ENCODE results near the gene COPB2.
"Not testable (repeated sequence)": the region's sequence is repeated elsewhere in the genome, so short reads cannot be mapped to it uniquely, and the experiment has no call there.

Gene COPB2

DNA sequence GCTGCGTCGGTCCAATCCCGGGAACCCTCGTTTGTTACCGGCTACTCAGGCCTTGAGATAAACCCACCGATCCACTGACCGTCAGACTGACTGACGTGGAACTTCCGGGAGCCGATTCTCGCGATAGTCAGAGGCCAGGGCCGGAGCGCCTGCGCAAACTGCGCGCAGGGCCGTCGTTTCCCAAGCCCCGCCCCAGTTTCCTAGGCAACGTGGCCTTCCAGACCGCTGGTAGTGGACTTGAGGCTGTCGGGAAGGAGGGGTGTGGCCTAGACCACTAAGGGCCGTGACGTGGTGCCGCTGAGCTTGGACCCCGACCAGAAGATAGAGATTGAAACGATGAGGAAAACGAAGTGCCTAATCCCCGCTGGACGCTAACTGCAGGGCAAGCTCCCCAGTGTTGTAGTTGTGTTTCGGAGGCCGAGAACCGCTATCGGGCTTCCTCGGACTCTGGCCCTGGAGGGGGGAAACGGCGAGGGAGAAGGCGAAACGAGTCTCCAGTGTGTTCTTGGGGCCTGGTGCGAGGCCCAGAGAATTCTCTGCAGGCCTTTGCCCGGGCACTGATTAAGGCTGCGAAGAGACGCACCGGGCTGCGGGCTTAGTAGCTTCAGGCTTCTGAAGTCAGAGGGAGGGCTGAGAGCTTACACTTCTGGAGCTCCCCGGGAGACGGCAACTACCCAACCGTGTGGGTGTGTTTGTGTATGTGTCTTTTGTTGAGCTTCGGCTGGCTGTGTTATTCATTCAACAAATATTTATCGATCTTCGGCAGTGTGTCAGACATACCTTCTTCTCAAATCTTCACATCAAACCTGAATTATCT lies at the start of gene COPB2:
Gene COPB2, minus strand, starts transcription at position 96 of the 817 bp plus-strand sequence. CDS start 97 bp downstream, outside the sequence.
- DNase-seq, result peak; percentile 98

DNA sequence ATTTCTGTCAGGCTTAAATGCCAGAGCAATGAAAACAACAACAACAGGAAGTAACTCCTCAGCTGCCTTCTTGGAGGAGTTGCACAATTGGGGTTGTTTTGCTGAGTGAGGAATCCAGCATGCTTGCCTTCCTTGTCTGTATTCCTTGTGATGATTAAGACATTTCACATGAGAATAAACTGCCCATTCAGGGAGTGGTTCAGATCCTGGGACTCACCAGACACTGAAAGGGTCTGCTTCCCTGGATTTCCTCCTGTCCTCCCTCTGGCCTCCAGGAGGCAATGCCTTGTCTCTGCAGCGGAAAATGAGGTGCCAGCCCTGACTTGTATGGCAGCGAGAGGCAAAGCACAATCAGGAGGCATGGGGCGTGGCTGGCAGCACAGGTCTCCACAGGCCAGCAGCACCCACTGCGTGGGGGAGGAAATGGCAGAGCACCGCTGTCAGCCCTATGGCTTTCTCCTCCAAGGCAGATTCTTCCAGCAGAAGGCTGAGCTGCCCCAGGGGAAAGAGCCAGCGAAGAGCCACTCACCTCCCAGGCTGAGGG lies 45.4 kb upstream of the COPB2 start:
- no peak for DNase-seq

- no peak for DNase-seq
Measured at GRCh38 chr3:139434228-139434627, 44.8 kb upstream of the COPB2 start.

DNA sequence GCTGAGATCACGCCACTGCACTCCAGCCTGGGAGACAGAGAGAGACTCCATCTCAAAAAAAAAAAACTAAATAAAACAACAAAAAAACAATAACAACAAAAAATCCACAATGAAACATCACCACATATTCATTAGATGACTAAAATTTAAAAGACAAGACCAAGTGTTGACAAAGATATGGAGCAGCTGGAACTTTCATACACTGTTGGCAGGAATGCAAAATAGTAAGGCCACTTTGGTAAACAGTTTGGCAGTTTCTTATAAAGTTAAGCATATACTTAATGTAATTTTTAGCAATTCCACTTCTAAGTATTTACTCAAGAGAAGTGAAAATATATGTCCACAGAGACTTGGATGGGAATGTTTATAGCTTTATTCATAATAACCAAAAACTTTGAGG lies 43.6 kb upstream of the COPB2 start:
- DNase-seq, result no peak

- peak; percentile 62 for DNase-seq
Measured at GRCh38 chr3:139430493-139430892, 41.0 kb upstream of the COPB2 start.

GRCh38 chr3:139427283-139428060 lies 38.0 kb upstream of the COPB2 start:
- peak; percentile 65 for DNase-seq

DNA sequence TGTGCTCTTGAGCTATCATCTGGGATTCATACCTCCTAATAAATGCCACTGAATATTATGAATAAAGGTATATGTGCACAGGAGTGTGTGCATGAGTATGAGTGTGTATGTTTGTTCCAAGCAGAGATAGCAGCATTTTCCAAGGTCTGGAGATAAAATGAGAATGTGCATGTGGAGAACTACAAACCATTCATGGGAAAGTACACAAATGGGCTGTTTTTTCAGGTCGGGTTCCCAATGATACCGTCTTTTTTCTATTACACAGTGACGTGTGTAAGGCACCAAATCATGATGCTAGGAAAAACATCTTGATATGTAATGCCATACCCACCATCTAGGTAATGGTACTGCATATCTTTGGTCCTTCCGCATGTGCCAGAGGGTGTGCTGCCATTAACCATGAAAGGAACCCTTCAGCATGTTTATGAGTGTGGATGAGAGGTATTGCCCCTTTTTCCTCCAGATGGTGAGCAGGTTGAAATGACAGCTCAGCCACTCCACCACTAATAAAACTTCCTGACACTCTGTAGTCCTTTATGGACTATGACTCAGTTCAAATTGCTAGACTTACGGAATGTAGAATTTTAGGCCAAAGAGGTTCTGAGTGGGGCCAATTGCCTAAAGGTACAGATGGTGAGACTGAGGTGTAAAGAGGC lies 36.4 kb upstream of the COPB2 start:
- no peak for DNase-seq

- no peak for DNase-seq
Measured at GRCh38 chr3:139423232-139423631, 33.8 kb upstream of the COPB2 start.

DNA sequence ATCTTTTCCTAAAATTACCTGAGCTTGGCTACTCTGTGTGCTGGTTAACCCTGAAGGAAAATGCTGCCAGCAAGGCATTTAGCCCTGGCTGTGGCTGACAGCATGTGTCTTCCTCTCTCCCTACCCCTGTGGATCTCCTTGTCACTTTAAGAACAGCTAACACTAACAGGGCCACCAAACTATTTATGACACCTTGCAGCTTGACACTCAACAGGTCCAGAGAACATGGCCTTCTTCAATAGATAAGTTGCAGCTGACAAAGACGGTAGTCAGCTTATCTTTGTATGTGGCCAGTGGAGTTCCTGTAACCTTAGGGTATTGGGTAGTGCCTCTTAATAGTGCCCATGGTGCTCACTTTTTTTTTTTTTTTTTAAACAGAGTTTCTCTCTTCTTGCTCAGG lies 32.0 kb upstream of the COPB2 start:
- DNase-seq, result no peak

GRCh38 chr3:139421040-139421439 lies 31.6 kb upstream of the COPB2 start:
- no peak for DNase-seq

GRCh38 chr3:139418144-139418543 lies 28.7 kb upstream of the COPB2 start:
- DNase-seq, result no peak

DNA sequence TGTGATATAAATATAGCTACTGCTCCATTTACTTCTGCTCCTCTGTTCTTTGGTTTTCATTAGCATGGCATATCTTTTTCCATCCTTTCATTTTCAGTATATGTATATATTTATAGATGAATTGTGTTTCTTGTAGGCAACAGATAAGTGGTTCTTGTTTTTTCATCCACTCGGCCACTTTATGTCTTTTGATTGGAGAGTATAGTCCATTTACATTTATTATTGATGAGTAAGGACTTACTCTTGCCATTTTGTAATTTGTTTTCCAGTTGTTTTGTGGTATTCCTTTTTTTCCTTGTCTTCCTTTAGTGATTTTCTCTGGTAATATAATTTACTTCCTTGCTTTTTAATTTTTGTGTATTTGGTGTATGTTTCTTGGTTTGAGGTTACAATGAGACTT lies 26.8 kb upstream of the COPB2 start:
- no peak for DNase-seq

- no peak for DNase-seq
Measured at GRCh38 chr3:139414608-139415224, 25.3 kb upstream of the COPB2 start.

DNA sequence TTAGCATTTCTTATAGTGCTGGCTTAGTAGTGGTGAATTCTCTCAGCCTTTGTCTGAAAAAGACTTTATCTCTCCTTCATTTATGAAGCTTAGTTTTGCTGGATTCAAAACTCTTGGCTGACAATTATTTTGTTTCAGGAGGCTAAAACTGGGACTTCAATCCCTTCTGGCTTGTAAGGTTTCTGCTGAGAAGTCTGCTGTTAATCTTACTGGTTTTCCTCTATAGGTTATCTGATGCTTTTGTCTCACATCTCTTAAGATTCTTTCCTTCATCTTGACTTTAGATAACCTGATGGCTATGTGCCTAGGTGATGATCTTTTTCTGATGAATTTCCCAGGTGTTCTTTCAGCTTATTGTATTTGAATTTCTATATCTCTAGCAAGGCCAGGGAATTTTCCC lies 23.4 kb upstream of the COPB2 start:
- not testable (repeated sequence) for DNase-seq

DNA sequence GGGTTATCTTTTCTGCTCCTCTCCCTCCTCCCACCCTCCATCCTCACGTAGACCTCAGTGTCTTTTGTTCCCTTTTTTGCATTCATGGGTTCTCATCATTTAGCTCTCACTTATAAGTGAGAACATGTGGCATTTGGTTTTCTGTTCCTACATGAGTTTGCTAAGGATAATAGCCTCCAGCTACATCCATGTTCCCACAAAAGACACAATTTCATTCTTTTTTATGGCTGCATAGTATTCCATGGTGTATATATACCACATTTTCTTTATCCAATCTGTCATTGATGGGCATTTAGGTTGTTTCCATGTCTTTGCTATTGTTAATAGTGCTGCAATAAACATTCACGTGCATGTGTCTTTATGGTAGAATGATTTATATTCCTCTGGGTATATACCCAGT lies 11.7 kb upstream of the COPB2 start:
- not testable (repeated sequence) for DNase-seq

DNA sequence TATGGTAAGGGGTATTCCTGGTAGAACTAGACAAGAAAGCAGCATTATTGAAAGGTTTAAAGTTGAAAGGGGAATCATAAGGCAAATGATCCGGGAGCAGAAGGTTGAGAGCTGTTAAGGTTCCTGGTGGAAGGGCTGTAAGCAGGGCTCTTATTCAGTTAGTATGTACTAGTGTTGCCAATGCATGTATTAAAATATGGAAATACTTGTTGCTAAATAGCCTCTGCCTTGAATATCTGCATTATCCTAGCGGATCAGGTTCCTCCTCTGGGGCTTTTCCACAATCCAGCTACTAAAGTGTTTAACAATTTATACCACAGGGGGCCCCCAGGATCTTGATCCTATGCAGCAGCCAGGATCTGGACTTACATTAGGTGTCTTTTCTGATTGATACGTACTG lies 7.3 kb upstream of the COPB2 start:
- DNase-seq, result no peak

DNA sequence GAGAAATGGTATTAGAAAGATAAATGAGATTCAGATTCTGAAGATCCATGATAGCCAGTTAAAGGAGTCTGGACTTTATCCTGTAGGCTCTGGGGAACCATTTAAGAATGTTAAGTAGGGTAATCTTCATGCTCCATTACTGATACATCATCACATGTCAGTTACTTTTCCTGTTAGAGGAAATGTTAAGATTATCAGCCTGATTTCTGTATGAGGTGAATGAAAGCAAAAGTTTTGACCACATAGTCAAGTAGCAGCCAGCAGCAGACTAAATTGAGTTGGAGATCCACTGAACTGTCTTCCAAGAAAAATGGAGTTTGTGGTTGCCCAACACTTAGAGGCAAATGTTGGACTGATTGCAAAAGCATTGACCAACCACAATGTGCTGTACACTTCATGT lies 4.7 kb upstream of the COPB2 start:
- DNase-seq, result no peak

DNA sequence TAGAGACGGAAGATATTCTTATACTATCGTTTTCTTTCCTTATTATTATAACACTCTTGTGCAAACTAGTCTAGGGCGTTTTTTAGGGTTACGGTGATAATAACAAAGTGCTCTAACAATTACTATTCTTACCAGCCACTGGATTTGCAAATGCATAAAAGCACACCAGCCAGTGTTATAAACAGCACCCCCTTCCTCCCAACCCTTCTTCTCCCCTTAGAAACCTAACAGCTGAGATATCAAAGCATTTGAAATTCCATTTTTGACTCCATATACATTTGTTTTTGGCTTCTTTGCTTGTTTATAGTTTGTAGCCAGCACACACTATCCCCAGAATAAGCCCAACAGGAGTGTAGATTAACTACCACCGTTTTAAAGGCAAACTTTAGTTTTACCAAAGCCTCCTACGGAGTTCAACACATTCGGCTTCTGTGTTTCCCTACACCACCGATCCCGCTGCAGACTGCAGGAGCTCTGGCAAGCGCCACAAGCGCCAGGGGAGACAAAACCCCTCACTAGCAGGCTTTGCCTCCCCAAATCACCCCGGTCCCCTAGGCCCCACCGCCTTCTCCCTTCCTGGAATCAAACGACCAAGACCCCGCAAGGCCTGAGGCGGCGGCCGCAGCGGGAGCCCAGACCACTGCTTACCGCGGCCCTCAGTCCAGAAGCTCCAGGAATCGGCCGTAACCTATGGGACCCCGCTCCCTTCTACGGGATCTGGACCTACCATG lies 461 bp downstream of the COPB2 start:
- DNase-seq, result no peak

- DNase-seq, result no peak
Measured at GRCh38 chr3:139388077-139388476, 1.4 kb downstream of the COPB2 start.

DNA sequence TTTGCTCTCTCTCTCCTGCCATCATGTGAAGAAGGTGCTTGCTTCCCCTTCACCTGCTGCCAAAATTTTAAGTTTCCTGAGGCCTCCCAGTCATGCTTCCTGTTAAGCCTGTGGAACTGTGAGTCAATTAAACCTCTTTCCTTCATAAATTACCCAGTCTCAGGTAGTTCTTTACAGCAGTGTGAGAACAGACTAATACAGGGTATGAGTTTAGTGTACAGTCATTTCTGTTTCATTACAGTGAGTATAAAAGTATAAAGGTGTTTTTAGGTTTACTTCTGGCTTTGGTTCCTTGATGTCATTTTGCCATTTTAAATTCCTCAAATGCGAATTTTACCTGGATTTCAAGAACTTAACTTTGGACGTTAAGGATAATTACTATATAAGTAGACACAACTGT lies 7.2 kb downstream of the COPB2 start:
- not testable (repeated sequence) for DNase-seq

GRCh38 chr3:139380575-139380974 lies 8.9 kb downstream of the COPB2 start:
- DNase-seq, result no peak

DNA sequence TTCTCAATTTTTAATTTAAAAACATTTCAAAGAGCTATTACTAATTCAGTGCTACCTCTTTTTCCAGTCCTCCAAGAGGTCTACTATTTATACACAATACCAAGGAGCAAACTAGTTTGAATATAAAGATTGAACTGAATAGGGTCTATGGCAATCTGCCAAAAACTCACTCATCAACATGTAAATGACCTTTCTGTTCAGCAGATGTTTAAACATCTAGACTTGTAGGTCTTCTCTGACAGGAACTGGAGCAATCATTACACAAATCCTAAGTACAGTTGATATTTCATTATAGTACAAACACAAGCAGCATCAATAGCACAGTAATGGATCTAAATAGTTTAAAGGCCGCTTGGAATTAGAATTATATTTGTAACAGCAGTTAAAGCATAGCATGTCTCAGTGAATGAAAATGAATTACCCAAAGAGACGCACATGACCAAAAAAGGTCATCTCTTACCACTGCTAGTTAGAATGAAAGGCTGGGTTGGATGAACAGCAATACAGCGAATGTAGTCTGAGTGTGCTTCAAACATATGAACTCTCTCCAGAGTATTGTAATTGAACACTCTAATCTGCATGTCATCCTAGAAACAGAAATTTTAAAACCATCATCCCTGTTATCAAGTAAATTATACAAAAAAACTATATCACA lies 10.7 kb downstream of the COPB2 start:
- peak; percentile 93 for DNase-seq
